Stimulated activated CD4-positive, alpha-beta T cell treated with anti-CD3 and anti-CD28 coated beads, TNF-alpha, amount 100 ng/mL, for 1 hour (primary cell): Measurements from ENCODE around the gene SYCE3.

ENCODE experiments used
- DNase-seq, 3 donors: peaks; one replicate each; pipeline ENCODE4 v3.0.0-alpha.2; 2020; ENCODE audit warnings: low read depth in 3 of 3, low spot score in 1 of 3

SYCE3 gene

GRCh38 chr22:50576806-50577696 is 14.3 kb upstream of the SYCE3 start:
- no peak for DNase-seq

- DNase-seq, result no peak
Observed at GRCh38 chr22:50576070-50576469, 13.4 kb upstream of the SYCE3 start.

- DNase-seq, result no peak
Observed at GRCh38 chr22:50575426-50575941, 12.8 kb upstream of the SYCE3 start.

- DNase-seq, result no peak
Observed at GRCh38 chr22:50574383-50574755, 11.7 kb upstream of the SYCE3 start.

GRCh38 chr22:50573491-50574382 is 11.0 kb upstream of the SYCE3 start:
- DNase-seq, result no peak

- DNase-seq, result no peak
Observed at GRCh38 chr22:50572965-50573364, 10.2 kb upstream of the SYCE3 start.

- no peak for DNase-seq
Observed at GRCh38 chr22:50571264-50572175, 8.8 kb upstream of the SYCE3 start.

GRCh38 chr22:50570861-50571260 is 8.1 kb upstream of the SYCE3 start:
- no peak for DNase-seq

GRCh38 chr22:50569896-50570535 is 7.3 kb upstream of the SYCE3 start:
- no peak for DNase-seq

- no peak for DNase-seq
Observed at GRCh38 chr22:50569041-50569459, 6.3 kb upstream of the SYCE3 start.

- DNase-seq, result no peak
Observed at GRCh38 chr22:50568626-50569025, 5.9 kb upstream of the SYCE3 start.

- no peak for DNase-seq
Observed at GRCh38 chr22:50567721-50568252, 5.1 kb upstream of the SYCE3 start.

GRCh38 chr22:50564289-50564688 is 1.6 kb upstream of the SYCE3 start:
- DNase-seq, result no peak

- DNase-seq, result no peak
Observed at GRCh38 chr22:50563413-50564160, 868 bp upstream of the SYCE3 start.

GRCh38 chr22:50561401-50562358 is 1.0 kb downstream of the SYCE3 start:
- no peak for DNase-seq

- no peak for DNase-seq
Observed at GRCh38 chr22:50560034-50560433, 2.7 kb downstream of the SYCE3 start.

GRCh38 chr22:50556703-50557102 is 6.0 kb downstream of the SYCE3 start:
- no peak for DNase-seq

GRCh38 chr22:50553310-50553709 is 9.4 kb downstream of the SYCE3 start:
- no peak for DNase-seq
